H1 (cell line): ENCODE measurements around the gene CDH15.

Experiments used
- CHD1 ChIP-seq: IDR thresholded peaks from 2 replicates; pipeline ENCODE4 v1.6.1; 2012; ENCODE audit warnings: low read depth, low read length, improper control_type of control experiment
- CHD2 ChIP-seq: IDR thresholded peaks from 2 replicates; pipeline ENCODE4 v1.6.1; 2012; ENCODE audit warnings: low read length, improper control_type of control experiment
- EP300 ChIP-seq, 2 experiments: IDR thresholded peaks; 1 replicate in 1 of 2; 2 replicates in 1 of 2; pipeline ENCODE4 v1.6.1; 2011 to 2012; ENCODE audit warnings: low read depth in 2 of 2, low read length in 2 of 2, mild to moderate bottlenecking in 2 of 2, borderline replicate concordance in 1 of 2, inconsistent platforms in 1 of 2, moderate library complexity in 1 of 2
- HDAC6 ChIP-seq: IDR thresholded peaks from one replicate; pipeline ENCODE4 v1.7.1; 2012; ENCODE audit warnings: low read depth, mild to moderate bottlenecking, inconsistent platforms, low read length, moderate library complexity
- JUN ChIP-seq: IDR thresholded peaks from 2 replicates; pipeline ENCODE4 v1.6.1; 2011; ENCODE audit warnings: low read depth, mild to moderate bottlenecking, improper control_type of control experiment, low read length
- POLR2AphosphoS5 ChIP-seq: IDR thresholded peaks from 2 replicates; pipeline ENCODE4 v1.6.1; 2011; ENCODE audit warnings: low read depth, low read length
- TF ChIP-seq, protein P1 (sequence below), 3 experiments: IDR thresholded peaks; 1 replicate in 2 of 3; 2 replicates in 1 of 3; pipeline versions ENCODE4 v1.5.1 to v1.6.1; 2011; ENCODE audit warnings: low read length in 3 of 3, mild to moderate bottlenecking in 3 of 3, inconsistent platforms in 2 of 3, low read depth in 1 of 3, moderate library complexity in 1 of 3; ENCODE audit not compliant: insufficient read depth in 1 of 3; ENCODE audit errors: control extremely low read depth in 1 of 3

DNA sequence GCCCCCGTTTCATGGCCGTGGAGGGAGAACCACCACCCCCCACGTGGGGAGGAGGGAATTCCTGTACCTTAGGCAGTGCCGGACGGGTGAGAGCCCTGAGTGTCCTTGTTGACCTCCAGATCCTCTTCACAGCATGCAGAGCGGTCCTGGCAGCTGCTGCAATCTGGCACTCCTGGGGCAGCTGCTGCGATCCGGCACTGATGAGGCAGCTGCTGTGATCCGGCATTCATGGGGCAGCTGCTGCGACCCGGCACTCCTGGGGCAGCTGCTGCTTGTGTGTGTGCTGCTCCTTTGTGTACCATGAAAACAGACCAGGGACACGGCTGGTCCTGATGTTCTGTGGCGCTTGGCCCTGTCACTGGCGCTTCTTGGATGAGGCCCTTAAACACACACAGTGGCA lies 58.7 kb downstream of the CDH15 start:
- TF ChIP-seq CHD2 (no peak), HDAC6 (no peak), POLR2AphosphoS5 (no peak), CHD1 (no peak), EP300 (IDR thresholded peaks at IDR 0.05; ENCODE audit: borderline replicate concordance in 1 of 2, low read depth in 2 of 2, low read length in 2 of 2) (no peak), JUN (no peak)
- TF ChIP-seq, protein P1, sequence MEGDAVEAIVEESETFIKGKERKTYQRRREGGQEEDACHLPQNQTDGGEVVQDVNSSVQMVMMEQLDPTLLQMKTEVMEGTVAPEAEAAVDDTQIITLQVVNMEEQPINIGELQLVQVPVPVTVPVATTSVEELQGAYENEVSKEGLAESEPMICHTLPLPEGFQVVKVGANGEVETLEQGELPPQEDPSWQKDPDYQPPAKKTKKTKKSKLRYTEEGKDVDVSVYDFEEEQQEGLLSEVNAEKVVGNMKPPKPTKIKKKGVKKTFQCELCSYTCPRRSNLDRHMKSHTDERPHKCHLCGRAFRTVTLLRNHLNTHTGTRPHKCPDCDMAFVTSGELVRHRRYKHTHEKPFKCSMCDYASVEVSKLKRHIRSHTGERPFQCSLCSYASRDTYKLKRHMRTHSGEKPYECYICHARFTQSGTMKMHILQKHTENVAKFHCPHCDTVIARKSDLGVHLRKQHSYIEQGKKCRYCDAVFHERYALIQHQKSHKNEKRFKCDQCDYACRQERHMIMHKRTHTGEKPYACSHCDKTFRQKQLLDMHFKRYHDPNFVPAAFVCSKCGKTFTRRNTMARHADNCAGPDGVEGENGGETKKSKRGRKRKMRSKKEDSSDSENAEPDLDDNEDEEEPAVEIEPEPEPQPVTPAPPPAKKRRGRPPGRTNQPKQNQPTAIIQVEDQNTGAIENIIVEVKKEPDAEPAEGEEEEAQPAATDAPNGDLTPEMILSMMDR (IDR thresholded peaks at IDR 0.05; ENCODE audit: control extremely low read depth in 1 of 3, insufficient read depth in 1 of 3, low read depth in 1 of 3, low read length in 3 of 3): no peak
